Measurements from ENCODE around the gene ANKAR. TPM values are rescaled to one million over a fixed set of nuclear protein-coding genes. Genes with fewer than 3 reads are reported as not detected.
"Not testable (repeated sequence)": the region's sequence is repeated elsewhere in the genome, so short reads cannot be mapped to it uniquely, and the experiment has no call there.

The ANKAR gene
- total RNA-seq, 5 donors from 2014 or later (not counting 1 experiment from before 2014, with no cell fraction given), result 12.5 to 14.9 (median 12.9) TPM

DNA sequence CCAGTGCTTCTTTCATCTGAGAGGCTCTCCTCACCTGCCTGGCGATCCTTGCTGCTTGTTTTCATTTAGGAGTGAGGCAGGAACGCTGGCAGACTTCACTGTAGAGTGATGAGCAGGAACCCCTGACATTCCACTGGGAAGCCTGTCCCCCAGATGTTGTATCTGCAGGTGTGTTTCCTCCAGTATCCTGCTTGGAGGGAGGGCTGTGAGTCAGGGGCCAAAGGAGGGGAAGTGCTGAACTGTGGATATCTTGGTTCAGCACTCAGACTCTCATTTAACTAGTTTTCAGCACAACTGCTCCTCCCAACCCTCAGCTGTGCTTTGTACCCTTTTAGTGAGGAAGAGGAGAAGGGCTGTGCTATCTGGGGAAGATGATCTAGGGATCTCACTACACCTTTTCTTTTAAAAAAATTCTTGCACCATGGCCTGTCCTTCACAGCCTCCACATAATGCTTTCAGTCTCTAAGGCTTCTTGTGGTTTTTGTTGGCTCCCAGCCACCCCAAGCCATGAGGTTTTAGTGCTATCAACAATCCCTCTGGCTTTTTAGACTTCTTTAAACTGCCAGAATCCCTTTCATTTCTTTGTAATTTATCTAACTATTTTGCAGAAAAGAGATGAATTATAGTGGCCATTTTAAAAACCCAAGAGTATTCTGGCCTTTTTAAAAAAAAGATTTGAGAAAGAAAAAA lies 11.2 kb downstream of the ANKAR start:
- peaks cover 0 to 6% of the 10 kb centered on the region in 2 experiments for H3K4me1 ChIP-seq (ENCODE audit: control insufficient read depth in 1 of 2, extremely low read depth in 1 of 2, insufficient read depth in 2 of 2, low read length in 2 of 2)
- Mint-ChIP-seq H3K4me3 (no peak overlapping the region), H3K27me3 (no peaks in the 10 kb centered on the region), H3K27ac (no peak overlapping the region), H3K36me3 (peaks cover 4% of the 10 kb centered on the region), H3K4me1 (peaks cover 13 to 27% (median 18%) of the 10 kb centered on the region in 3 donors), H3K9me3 (no peaks in the 10 kb centered on the region)
- H3K36me3 ChIP-seq (ENCODE audit: control insufficient read depth in 2 of 2, extremely low read depth in 1 of 2, insufficient read depth in 1 of 2, low read length in 1 of 2), result no peaks in the 10 kb centered on the region
- ChIA-PET CTCF (interaction anchor here in 1 of 2 donors (0.7 to 1.6 kb wide), 2 partner anchors 11 to 12 kb away, joined by 3 to 5 read pairs; partner anchors contain the start of gene ANKAR), POLR2A (interaction anchor here in 1 of 2 donors (1.0 kb wide), 1 partner anchor 24 kb away, joined by 3 read pairs; no protein-coding TSS in a partner anchor)
- 60% methylated on average over 1 of the region's 2 CpGs for WGBS (ENCODE audit: insufficient coverage)
- peak in 3 of 4 experiments; percentile 30 to 35 (median 32) for ATAC-seq (replicated peaks in 1 of 4)
- DNase-seq, result peak in 5 of 35 experiments; percentile 5 to 29 (median 8)
- H3K4me3 ChIP-seq (ENCODE audit: control insufficient read depth in 1 of 2, extremely low read depth in 1 of 2, low read length in 1 of 2), result no peak overlapping the region
- no peak overlapping the region for H3K27ac ChIP-seq (ENCODE audit: low read length)
- H3K27me3 ChIP-seq (replicated peaks in 1 of 2; ENCODE audit: control insufficient read depth in 2 of 2, extremely low read depth in 1 of 2, insufficient read depth in 2 of 2, low read length in 1 of 2), result no peaks in the 10 kb centered on the region
- no peaks in the 10 kb centered on the region for H3K9me3 ChIP-seq

DNA sequence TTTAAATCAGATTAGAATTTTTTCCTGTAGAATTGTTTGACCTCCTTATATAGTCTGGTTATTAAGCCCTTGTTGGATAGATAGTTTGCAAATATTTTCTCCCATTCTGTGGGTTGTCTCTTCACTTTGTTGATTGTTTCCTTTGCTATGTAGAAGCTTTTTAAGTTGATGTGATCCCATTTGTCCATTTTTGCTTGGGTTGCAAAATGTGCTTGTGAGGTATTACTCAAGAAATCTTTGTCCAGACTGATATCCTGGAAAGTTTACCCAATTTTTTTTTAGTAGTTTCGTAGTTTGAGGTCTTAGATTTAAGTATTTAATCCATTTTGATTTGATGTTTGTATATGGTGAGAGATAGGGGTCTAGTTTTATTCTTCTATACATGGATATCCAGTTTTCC lies 13.3 kb downstream of the ANKAR start:
- H3K27me3 Mint-ChIP-seq; H3K4me3 Mint-ChIP-seq; DNase-seq; H3K4me1 ChIP-seq (ENCODE audit: control insufficient read depth in 1 of 2, extremely low read depth in 1 of 2, insufficient read depth in 2 of 2, low read length in 2 of 2); H3K4me3 ChIP-seq (ENCODE audit: control insufficient read depth in 1 of 2, extremely low read depth in 1 of 2, low read length in 1 of 2); CTCF ChIA-PET; H3K9me3 Mint-ChIP-seq; H3K9me3 ChIP-seq; ATAC-seq (replicated peaks in 1 of 4); H3K27ac Mint-ChIP-seq; H3K27ac ChIP-seq (ENCODE audit: low read length); H3K36me3 ChIP-seq (ENCODE audit: control insufficient read depth in 2 of 2, extremely low read depth in 1 of 2, insufficient read depth in 1 of 2, low read length in 1 of 2); H3K27me3 ChIP-seq (replicated peaks in 1 of 2; ENCODE audit: control insufficient read depth in 2 of 2, extremely low read depth in 1 of 2, insufficient read depth in 2 of 2, low read length in 1 of 2); H3K36me3 Mint-ChIP-seq: not testable (repeated sequence)
- POLR2A ChIA-PET, result interaction anchor here in 1 of 2 donors (1.0 kb wide), 1 partner anchor 9 kb away, joined by 4 read pairs; no protein-coding TSS in a partner anchor
- no CpG with 5 or more reads among the region's 1 CpG for WGBS (ENCODE audit: insufficient coverage)
- peaks cover 10 to 18% (median 13%) of the 10 kb centered on the region in 3 donors for H3K4me1 Mint-ChIP-seq

DNA sequence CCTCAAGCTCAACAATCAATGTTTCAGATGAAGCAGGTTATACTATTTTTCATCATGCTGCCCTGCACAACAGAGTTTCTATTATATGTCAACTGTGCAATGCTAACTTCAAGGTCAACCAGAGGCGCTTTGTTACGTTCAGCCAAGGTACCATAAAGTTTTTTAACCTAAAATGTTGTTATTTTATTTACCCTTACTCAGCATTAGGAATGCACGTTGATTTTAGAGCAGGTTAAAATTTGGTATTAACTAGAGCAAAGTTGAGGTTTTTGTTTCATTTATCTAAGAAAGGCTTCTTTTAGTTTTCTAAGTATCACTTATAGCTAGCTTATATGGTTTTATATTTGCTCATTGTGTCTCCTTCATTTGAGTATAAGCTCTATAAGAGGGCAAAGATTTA lies 21.8 kb downstream of the ANKAR start:
- H3K27ac Mint-ChIP-seq, result peak overlapping the region in 1 of 2 donors; percentile 28
- no peaks in the 10 kb centered on the region for H3K27me3 ChIP-seq (replicated peaks in 1 of 2; ENCODE audit: control insufficient read depth in 2 of 2, extremely low read depth in 1 of 2, insufficient read depth in 2 of 2, low read length in 1 of 2)
- ChIA-PET POLR2A (interaction anchor here in 1 of 2 donors (0.6 to 1.4 kb wide), 3 partner anchors 9 to 1336 kb away, joined by 3 to 6 read pairs (median 4); no protein-coding TSS in a partner anchor), CTCF (interaction anchor here (0.7 to 5.9 kb wide), 15 partner anchors 10 to 119 kb away, joined by 3 to 74 read pairs (median 3); partner anchors contain the start of genes ANKAR (in 2 of the 2) and ASNSD1 (in 2 of the 2))
- no peaks in the 10 kb centered on the region for H3K36me3 ChIP-seq (ENCODE audit: control insufficient read depth in 2 of 2, extremely low read depth in 1 of 2, insufficient read depth in 1 of 2, low read length in 1 of 2)
- H3K9me3 ChIP-seq, result no peaks in the 10 kb centered on the region
- ATAC-seq (replicated peaks in 1 of 4) (no peak), DNase-seq (no peak)
- H3K27ac ChIP-seq (ENCODE audit: low read length), result no peak overlapping the region
- WGBS (ENCODE audit: insufficient coverage), result no CpG with 5 or more reads among the region's 3 CpGs
- no peaks in the 10 kb centered on the region for H3K4me1 ChIP-seq (ENCODE audit: control insufficient read depth in 1 of 2, extremely low read depth in 1 of 2, insufficient read depth in 2 of 2, low read length in 2 of 2)
- no peak overlapping the region for H3K4me3 Mint-ChIP-seq
- no peaks in the 10 kb centered on the region for H3K27me3 Mint-ChIP-seq
- peaks cover 3% of the 10 kb centered on the region for H3K36me3 Mint-ChIP-seq
- peaks cover 0 to 4% (median 0%) of the 10 kb centered on the region in 3 donors for H3K4me1 Mint-ChIP-seq
- H3K4me3 ChIP-seq (ENCODE audit: control insufficient read depth in 1 of 2, extremely low read depth in 1 of 2, low read length in 1 of 2), result no peak overlapping the region
- no peaks in the 10 kb centered on the region for H3K9me3 Mint-ChIP-seq

DNA sequence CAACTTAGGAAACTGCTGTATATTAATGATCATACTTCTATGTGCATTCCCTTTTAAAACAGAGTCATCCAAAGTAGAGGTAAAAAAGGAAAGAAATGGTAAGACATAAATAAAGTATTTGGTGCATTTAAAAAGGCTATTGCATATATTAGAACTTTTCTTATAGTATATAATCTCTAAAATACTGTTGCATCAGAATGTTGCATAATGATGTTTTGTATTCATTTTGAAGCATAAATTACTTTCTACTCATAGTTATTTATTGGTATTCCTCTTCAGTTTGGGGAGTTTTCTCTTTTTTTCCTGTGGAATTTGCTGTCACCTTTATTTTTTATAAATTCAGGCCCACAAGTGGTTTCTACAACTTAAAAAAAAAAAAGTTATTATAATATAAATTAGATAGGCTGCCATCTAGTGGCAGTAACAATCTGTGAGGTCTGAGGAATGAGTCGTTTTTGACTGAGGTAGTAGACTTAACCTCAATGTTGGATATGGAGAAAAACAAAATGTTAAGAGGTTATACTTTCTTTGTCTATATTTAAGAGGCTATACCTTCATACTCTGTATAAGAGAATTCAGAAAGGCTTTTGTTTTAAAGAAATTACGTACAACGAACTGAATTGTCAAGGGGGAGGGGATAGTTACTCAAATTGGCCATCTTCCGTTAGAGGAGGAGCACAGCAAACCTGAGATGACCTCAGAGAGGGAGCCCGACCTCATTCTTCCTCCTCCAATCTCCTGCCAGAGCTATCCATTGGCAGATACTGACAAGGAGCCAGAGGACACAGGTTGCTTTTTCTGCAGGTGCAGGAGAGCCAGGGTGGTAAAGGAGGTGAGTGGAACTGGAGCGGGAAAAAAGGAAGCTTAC lies 23.8 kb downstream of the ANKAR start:
- Histone ChIP-seq H3K27me3 (replicated peaks in 1 of 2; ENCODE audit: control insufficient read depth in 2 of 2, extremely low read depth in 1 of 2, insufficient read depth in 2 of 2, low read length in 1 of 2) (no peaks in the 10 kb centered on the region), H3K9me3 (no peaks in the 10 kb centered on the region), H3K4me1 (ENCODE audit: control insufficient read depth in 1 of 2, extremely low read depth in 1 of 2, insufficient read depth in 2 of 2, low read length in 2 of 2) (no peaks in the 10 kb centered on the region), H3K36me3 (ENCODE audit: control insufficient read depth in 2 of 2, extremely low read depth in 1 of 2, insufficient read depth in 1 of 2, low read length in 1 of 2) (no peaks in the 10 kb centered on the region), H3K27ac (ENCODE audit: low read length) (no peak overlapping the region), H3K4me3 (ENCODE audit: control insufficient read depth in 1 of 2, extremely low read depth in 1 of 2, low read length in 1 of 2) (no peak overlapping the region)
- POLR2A ChIA-PET, result interaction anchor here in 1 of 2 donors (0.6 kb wide), 1 partner anchor 40 kb away, joined by 3 read pairs; no protein-coding TSS in a partner anchor
- Mint-ChIP-seq H3K4me3 (no peak overlapping the region), H3K9me3 (no peaks in the 10 kb centered on the region), H3K4me1 (peaks cover 0 to 4% (median 0%) of the 10 kb centered on the region in 3 donors), H3K36me3 (peaks cover 2% of the 10 kb centered on the region), H3K27me3 (no peaks in the 10 kb centered on the region), H3K27ac (peak overlapping the region in 1 of 2 donors; percentile 50)
- DNase-seq (peak in 23 of 35 experiments; percentile 5 to 74 (median 28)), ATAC-seq (replicated peaks in 1 of 4) (peak; percentile 37 to 71 (median 44))
- CTCF ChIA-PET, result interaction anchor here (0.6 to 4.7 kb wide), 10 partner anchors 12 to 64 kb away, joined by 3 to 46 read pairs (median 3); partner anchors contain the start of genes ANKAR (in 2 of the 2), ASNSD1 (in 2 of the 2) and OSGEPL1 (in 1 of the 2)
- no CpG with 5 or more reads among the region's 6 CpGs for WGBS (ENCODE audit: insufficient coverage)

DNA sequence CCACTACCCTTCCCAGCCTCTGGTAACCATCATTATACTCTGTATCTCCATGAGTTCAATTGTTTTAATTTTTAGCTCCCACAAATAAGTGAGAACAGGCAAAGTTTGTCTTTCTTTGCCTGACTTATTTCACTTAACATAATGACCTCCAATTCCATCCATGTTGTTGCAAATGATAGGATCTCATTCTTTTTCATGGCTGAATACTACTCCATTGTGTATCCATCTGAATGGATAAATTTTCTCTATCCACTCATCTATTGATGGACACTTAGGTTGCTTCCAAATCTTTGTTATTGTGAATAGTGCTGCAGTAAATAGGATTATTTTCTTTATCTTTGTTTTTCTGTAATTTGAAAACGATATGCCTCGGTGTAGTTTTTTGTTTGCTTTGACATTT lies 26.2 kb downstream of the ANKAR start:
- Histone ChIP-seq H3K4me1 (ENCODE audit: control insufficient read depth in 1 of 2, extremely low read depth in 1 of 2, insufficient read depth in 2 of 2, low read length in 2 of 2) (no peaks in the 10 kb centered on the region), H3K27me3 (replicated peaks in 1 of 2; ENCODE audit: control insufficient read depth in 2 of 2, extremely low read depth in 1 of 2, insufficient read depth in 2 of 2, low read length in 1 of 2) (no peaks in the 10 kb centered on the region), H3K36me3 (ENCODE audit: control insufficient read depth in 2 of 2, extremely low read depth in 1 of 2, insufficient read depth in 1 of 2, low read length in 1 of 2) (peaks cover 0 to 4% of the 10 kb centered on the region in 2 donors), H3K9me3 (no peaks in the 10 kb centered on the region), H3K27ac (ENCODE audit: low read length) (no peak overlapping the region), H3K4me3 (ENCODE audit: control insufficient read depth in 1 of 2, extremely low read depth in 1 of 2, low read length in 1 of 2) (no peak overlapping the region)
- POLR2A ChIA-PET, result no interaction called here
- no peak for ATAC-seq (replicated peaks in 1 of 4)
- WGBS (ENCODE audit: insufficient coverage), result no CpG with 5 or more reads among the region's 2 CpGs
- H3K27me3 Mint-ChIP-seq, result no peaks in the 10 kb centered on the region
- no peak overlapping the region for H3K27ac Mint-ChIP-seq
- peaks cover 6% of the 10 kb centered on the region for H3K36me3 Mint-ChIP-seq
- H3K4me3 Mint-ChIP-seq, result no peak overlapping the region
- no peak for DNase-seq
- no peaks in the 10 kb centered on the region for H3K9me3 Mint-ChIP-seq
- H3K4me1 Mint-ChIP-seq, result peaks cover 0 to 4% (median 0%) of the 10 kb centered on the region in 3 donors
- CTCF ChIA-PET, result interaction anchor here (1.2 to 4.7 kb wide), 4 partner anchors 27 to 41 kb away, joined by 3 to 46 read pairs (median 6); partner anchors contain the start of gene ASNSD1 (in 1 of the 2)

DNA sequence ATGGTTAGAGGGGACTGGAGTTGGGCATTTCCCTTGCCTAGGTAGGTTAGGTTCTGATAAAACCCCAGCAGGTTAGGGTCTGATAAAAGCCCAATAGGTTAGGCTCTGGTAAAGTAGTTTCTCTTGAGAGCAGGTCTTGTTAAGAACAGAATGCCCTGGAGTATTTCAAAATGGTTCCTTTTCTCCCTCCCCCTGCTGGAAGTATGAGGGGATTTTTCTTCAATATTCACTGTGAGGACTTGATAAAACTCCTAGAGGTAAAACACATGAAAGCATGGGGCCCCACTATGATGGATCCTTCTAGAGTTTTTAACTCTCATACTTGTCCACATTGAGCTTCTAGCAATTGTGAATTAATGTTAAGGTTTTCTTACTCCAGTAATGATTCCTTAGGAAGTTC lies 27.6 kb downstream of the ANKAR start:
- no peak overlapping the region for H3K4me3 Mint-ChIP-seq
- no peak overlapping the region for H3K27ac ChIP-seq (ENCODE audit: low read length)
- H3K9me3 ChIP-seq, result no peaks in the 10 kb centered on the region
- no peaks in the 10 kb centered on the region for H3K27me3 Mint-ChIP-seq
- H3K36me3 ChIP-seq (ENCODE audit: control insufficient read depth in 2 of 2, extremely low read depth in 1 of 2, insufficient read depth in 1 of 2, low read length in 1 of 2), result peaks cover 0 to 4% of the 10 kb centered on the region in 2 donors
- CTCF ChIA-PET, result interaction anchor here (0.9 to 4.7 kb wide), 5 partner anchors 10 to 43 kb away, joined by 3 to 46 read pairs (median 3); partner anchors contain the start of gene ASNSD1 (in 1 of the 2)
- peaks cover 0 to 4% (median 0%) of the 10 kb centered on the region in 3 donors for H3K4me1 Mint-ChIP-seq
- H3K4me3 ChIP-seq (ENCODE audit: control insufficient read depth in 1 of 2, extremely low read depth in 1 of 2, low read length in 1 of 2), result no peak overlapping the region
- ATAC-seq (replicated peaks in 1 of 4), result no peak
- POLR2A ChIA-PET, result no interaction called here
- DNase-seq, result no peak
- no peak overlapping the region for H3K27ac Mint-ChIP-seq
- H3K27me3 ChIP-seq (replicated peaks in 1 of 2; ENCODE audit: control insufficient read depth in 2 of 2, extremely low read depth in 1 of 2, insufficient read depth in 2 of 2, low read length in 1 of 2), result no peaks in the 10 kb centered on the region
- no peaks in the 10 kb centered on the region for H3K4me1 ChIP-seq (ENCODE audit: control insufficient read depth in 1 of 2, extremely low read depth in 1 of 2, insufficient read depth in 2 of 2, low read length in 2 of 2)
- H3K9me3 Mint-ChIP-seq, result no peaks in the 10 kb centered on the region
- H3K36me3 Mint-ChIP-seq, result peaks cover 13% of the 10 kb centered on the region

All from T-cell (primary cell).